NCI-H1417 (cell line): ENCODE data around the gene C1orf232.

Experiments used
- DNase-seq, 3 experiments: peaks; one replicate each; lab custom pipeline; 2025; lab: John Stamatoyannopoulos, UW

C1orf232 gene

DNA sequence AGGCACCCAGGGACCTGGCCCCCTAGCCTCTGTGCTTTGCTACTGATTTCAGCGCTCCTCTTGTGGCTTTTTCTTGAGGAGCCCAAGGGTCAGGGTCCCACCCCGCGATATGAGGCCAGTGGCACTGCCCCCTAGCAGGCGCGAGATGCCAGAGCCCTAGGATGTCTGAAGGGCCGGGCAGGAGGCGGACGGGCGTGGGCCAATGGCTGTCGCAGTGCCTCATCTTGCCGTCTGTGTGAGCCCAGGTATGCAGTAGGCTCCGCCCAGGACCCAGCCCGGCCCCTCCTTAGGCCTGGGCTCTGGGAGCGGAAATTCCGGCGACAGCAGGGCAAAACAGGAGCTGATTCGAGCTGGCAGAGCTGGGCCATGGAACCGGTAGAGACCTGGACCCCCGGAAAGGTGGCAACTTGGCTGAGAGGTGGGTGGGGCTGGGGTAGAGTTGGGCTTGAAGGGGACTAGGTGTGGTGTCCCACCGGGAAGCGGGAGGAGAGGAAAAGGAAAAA, 8.5 kb upstream of the C1orf232 start, which contains the start of gene CNKSR1:
Gene CNKSR1, plus strand, starts transcription at position 310 of the 503 bp plus-strand sequence. Its CDS starts 57 bp downstream, at position 367.
- peak in 1 of 3 experiments; percentile 48 for DNase-seq

DNA sequence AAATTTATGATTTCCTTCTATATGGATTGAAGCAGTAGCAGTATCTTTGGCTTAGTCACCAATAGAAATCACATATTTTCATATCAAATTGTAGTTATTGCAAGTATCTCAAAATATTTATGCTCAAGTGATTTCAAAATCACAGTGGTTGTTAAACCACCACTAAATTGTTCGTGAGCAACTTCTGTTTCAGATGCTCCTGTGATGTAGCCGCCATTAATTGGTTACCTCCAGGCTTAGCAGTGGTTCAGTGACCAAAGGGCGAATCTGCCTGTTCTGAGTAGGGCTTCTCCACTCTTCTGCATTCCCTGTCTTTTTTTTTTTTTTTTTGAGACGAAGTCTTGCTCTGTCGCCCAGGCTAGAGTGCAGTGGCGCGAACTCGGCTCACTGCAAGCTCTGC, 6.6 kb upstream of the C1orf232 start:
- DNase-seq, result no peak

DNA sequence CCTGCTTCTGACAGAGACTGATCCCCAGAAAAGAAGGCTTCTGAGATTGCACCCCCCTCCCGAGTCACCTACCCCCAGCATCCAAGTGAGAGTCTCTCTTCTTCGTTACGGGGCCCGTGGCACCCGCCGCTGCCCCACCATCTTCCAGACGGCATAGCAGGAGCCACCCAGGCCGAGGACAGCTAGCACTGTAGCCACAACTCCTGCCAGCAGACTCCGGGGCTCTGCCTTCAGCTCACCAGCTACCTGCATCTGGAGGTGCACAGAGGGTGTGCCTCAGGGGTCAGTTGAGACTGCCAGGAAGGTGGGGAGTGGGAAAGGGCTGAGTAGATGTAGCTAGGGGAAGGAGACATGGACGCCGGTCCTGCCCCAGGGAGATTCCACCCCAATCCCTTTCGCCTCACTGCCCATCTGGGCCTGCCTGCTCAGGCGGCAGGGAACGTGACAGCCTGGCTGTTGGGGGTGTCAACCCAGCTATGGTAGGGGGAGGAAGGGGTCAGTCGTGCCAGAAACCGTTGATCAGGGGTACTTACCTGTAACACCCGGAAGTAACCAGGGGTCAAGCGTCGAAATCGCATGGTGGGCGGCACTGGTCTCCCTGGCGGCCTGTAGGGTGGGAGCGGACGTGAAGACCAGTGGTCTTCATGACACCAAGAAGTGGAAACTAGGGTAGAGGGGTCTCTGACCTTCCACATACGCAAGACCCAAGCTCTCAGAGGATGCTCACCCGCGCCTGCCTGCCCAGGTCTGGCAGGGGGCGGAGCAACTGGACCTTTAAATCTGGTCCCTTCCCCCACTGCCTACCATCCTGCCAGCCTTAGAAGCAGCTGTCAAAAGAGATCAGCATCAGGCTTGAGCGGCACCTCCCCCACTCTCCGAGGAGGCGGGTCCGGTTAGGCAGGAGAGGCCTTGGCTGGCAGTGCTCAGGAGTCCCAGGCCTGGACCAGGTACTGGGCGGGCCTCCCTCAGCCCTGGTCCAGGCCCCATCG, 2.6 kb upstream of the C1orf232 start, which contains the start of gene ZNF593OS:
Gene ZNF593OS, minus strand, starts transcription at position 749 of the 989 bp plus-strand sequence. Its CDS starts 171 bp downstream, at position 578.
- no peak for DNase-seq

DNA sequence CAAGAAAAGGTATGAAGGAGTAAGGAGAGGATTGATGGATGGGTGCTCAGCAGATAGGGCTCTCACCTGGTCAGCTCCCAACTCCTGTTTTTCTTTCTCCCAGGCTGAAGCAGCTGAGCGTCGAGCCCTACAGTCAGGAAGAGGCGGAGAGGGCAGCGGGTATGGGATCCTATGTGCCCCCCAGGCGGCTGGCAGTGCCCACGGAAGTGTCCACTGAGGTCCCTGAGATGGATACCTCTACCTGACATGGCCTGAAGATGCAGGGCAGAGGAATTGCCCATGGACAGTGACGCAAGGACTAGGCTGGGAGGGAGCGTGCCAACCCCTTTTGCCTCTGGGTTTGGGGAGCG, 1.7 kb upstream of the C1orf232 start:
- DNase-seq, result peak in 1 of 3 experiments; percentile 29

DNA sequence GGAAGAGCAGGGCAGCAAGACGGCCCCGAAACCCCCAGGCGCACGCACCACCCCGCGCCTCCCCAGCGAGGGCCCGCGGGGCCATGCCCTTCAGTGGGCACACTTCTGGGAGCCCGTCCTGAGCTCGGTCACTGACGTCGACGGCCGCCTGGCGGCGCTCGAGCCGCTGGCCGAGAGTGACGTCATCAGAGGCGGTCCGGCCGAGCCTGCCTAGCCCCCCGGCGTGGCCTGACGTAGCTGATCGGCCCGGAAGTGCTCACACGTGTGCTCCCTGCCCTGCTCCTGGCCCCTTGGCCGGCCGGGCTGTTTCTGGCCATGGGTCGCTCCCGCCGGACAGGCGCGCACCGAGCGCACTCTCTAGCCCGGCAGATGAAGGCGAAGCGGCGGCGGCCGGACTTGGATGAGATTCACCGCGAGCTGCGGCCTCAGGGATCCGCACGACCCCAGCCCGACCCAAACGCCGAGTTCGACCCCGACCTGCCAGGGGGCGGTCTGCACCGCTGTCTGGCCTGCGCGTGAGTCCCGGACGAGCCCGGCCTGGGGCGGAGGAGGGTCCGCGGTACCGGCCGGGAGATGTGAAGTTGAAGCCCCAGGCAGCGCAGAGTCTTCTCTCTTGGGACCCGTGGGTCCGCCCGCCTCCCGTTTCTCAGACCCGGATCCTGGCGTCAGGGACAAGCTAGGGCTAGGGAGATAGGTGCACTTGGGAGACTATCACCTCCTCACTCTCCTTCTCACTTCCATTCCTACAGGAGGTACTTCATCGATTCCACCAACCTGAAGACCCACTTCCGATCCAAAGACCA, 1.1 kb upstream of the C1orf232 start, which contains the start of gene ZNF593:
Gene ZNF593, plus strand, starts transcription at position 240 of the 803 bp plus-strand sequence. Its CDS starts 76 bp downstream, at position 316.
- peak; percentile 81 to 86 (median 85) for DNase-seq

DNA sequence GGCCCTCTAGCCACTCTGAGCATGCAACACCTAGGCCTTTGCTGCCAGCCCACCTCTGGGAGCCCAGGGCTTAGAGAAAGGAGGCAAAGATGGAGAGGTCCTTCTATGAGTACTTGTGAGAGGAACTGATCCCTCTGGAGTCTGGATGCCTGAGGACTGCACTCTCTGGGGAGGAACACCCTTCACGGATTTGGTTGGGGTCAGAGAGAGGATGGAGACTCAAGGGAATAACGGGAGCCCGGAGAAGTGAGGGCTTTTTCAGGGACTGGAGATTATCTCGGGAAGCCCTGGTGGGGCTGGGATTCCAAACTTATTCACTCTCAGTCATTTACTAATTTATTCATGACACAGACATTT, 413 bp upstream of the C1orf232 start:
- no peak for DNase-seq

DNA sequence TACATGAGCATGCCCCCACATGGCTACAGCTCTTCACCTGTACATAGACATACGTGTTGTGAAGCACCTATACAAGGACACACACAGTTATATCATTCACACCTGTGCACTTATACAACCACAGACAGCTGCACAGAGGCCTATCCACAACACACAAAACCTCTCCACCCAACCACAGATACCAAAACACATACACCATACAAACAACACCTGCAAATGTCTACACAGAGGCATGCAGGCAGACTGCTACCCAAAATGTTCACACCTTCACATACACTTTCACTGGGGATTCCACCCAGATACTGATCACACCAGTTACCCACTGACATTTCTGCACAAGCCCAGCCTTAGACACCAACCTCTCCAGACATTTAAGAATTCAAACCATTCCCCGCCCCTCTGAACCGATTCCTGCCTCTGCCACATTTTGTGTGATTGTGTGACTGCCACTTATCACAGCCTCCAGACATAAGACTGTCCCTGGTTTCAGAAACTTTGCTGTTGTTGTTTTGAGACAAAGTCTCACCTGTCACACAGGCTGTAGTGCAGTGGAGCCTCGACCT, 2.0 kb downstream of the C1orf232 start:
- no peak for DNase-seq

DNA sequence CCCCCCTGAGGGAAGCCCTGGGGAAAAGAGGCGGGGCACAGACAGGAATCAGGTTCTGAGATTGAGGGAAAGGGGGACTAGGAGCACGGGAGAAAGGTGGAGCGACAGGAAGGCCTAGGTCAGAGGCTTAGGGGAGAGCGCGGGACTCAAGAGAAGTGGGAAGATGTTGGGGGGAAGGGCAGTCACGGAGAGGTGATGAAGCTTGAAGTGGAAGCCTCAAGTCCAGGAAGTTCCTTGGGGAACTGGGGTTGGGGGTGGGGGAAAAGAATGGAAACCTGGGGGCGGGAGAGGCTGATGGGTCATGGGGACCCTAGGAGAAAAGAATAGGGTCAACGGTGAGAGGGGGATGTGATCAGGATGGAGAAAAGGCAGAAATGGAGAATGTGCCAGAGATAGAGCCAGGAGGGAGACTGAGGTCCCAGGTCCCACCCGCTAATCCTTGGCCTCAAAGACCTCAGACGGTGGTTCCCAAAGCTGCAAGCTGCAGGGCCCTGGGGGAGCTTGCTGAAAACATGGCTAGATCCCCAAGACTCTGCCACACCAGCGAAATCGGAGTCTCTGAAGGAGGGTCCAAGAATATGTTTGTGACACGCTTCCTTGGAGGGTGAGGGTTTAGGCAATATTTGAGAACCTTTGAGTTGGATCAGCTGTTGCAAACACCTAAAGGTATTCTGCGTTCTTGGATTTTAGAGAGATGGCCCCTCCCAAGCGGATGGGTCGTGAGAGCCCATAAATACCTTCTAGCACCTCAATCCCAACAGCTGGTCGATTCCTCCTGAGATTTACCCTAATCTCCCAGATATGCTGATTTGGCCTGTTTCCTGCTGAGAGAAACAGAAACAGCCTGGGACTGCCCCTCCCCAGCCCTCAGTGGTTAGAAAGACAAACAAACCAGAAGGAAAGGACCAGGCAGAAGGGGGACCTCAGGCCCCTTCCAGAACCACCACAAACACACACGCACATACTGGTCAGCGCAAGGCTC, 3.6 kb downstream of the C1orf232 start:
- DNase-seq, result no peak

DNA sequence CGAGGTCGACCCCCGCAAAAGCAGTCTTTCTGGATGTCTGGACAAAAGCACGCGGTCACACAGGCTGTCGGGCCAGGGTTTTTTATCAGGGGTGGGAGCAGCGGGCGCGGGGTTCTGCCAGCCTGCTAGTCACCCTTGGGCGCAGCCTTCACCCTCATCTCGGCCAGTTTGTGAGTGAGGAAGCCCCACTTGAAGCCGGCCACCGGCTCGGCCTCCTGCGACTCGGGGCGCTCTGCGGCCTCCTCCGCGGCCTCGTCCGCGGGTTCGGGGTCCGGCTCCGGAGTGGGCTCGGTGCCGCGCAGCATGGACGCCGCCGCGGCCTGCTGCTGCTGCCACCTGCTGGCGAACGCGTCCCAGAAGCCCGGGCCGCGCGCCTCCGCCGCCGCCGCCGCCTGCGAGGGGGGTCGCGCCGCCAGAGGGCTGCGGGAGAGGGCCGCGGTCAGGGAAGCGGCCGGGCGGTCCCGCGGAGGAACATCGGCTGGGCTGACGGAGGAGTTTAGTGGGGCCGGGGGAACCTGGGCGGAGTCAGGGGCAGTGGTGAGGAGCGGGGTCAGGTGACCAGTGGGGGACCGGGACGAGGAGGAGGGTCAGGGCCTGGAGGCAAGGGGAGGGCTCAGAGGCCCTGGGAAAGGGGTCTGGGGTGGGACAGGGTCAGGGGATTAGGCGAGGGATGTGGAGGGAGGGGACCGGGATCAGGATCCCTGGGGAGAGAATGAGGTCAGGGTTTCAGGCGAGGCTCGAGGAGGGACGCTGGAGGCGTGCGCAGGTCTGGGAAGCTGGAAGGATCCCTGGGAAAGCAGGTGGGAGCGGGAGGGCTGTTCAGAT, 4.5 kb downstream of the C1orf232 start:
- DNase-seq, result peak; percentile 19 to 38 (median 34)

DNA sequence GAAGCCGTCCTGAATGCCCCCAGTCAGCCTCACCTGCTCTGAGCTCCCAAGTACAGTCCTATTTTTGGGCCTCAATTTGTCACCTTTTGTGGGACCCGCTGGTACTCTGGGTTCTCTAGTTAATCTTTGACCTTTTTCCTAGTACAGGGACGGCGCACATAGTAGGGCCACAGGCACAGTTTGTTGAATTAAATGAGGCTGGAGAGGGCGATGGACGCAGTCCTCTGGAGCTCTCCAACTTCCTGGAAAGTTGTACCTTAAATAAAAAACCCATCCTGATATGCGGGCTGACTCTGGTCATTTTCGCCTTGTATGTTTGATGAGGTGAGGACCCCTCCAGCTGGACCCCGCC, 5.1 kb downstream of the C1orf232 start:
- no peak for DNase-seq

DNA sequence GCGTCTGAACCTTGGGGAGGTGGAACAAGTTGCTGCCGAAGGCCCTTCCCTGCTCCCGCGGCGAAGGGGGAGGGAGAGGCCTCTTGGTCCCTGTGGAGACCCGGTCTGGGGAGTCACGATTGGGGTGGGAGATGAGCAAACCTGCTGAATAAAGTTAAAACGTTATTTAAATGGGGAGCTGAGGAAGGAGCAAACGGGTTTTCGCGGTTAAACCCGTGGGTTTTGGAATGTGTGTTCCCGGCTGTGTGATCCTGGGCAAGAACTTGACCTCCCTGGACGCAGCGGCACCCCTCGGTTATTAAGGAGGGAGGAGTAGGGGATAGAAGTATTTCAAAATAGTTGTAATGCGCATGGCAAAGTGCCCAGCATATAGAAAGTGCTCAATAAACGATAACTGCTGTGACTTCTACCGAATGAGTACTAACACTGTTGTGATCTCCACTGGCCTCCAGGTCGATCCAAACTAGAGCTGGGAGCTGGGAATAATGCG, 6.5 kb downstream of the C1orf232 start:
- DNase-seq, result no peak

DNA sequence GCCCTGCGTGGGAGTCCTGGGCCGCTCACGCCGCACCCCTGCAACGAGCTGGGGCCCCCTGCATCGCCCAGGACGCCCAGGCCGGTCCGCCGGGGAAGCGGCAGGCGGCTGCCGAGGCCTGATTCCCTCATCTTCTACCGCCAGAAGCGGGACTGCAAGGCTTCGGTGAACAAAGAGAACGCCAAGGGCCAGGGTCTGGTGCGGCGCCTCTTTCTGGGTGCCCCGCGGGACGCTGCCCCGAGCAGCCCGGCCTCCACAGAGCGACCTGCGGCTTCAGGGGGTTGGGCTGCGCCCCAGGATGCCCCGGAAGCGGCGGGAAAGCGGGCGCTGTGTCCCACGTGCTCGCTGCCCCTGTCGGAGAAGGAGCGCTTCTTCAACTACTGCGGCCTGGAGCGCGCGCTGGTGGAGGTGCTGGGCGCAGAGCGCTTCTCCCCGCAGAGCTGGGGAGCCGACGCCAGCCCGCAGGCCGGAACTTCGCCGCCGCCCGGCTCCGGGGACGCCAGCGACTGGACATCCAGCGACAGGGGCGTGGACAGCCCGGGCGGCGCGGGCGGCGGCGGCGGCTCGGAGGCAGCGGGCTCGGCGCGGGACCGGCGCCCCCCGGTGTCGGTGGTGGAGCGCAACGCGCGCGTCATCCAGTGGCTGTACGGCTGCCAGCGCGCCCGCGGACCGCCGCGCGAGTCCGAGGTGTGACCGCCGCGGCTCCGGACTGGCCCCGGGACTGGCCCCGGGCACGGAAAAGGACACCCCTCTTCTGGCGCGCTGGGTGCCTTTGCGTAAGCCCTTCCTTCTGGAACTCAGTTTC, 7.1 kb downstream of the C1orf232 start:
- peak; percentile 27 to 89 (median 78) for DNase-seq

DNA sequence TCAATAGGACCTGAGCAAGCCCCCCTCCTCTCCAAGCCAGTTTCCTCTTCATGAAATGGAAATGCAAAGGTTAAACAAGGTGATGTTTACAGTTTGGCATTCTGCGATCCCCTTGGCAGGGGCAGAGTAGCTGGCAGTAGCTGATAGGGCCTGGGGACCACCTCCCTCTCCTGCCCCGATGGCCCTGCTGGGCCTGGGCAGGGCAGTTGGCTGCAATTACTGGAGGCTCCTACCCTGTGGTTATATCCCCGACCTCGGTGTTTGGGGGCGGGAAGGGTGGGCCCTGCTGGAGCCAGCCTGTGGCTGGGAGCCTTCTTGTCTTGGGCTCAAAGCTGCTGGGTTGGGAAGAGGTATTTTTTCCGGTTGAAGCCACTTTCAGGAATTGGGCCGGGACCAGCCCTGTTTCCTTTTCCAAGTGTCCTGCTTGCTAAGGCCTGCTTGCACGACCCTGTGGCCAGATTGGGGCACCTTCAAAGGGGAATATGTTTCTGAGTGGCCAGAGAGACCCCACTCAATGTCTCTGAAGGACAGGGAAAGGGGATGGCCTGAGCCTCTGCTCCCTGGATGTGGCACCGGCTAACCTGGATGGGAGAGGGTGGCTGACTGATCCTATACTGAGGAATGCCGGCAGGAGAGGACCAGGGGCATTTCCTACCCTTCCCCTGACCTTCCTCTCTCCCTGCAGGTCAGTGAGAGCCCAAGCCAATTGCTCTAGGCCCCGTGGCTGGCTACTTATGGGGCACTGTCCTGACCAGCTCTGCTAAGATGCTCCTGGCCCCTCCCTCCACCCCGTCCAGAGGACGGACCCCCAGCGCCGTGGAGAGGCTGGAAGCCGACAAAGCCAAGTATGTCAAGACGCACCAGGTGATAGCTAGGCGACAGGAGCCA, 8.0 kb downstream of the C1orf232 start:
- DNase-seq, result no peak

DNA sequence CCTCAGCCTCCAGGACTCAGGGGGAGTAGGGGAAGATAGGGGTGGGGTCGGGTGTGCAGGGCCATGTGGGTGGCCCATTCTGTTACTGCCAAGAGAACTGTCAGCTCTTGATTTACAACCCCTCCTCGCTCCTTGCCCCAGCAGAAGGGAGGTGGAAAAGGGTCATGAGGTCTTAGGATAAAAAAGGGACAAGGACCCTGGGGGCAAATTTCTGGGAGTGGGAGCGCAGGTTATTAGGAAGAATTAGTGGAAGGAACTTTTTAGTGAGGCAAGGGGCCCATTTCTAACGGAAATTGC, 9.1 kb downstream of the C1orf232 start:
- DNase-seq, result no peak

DNA sequence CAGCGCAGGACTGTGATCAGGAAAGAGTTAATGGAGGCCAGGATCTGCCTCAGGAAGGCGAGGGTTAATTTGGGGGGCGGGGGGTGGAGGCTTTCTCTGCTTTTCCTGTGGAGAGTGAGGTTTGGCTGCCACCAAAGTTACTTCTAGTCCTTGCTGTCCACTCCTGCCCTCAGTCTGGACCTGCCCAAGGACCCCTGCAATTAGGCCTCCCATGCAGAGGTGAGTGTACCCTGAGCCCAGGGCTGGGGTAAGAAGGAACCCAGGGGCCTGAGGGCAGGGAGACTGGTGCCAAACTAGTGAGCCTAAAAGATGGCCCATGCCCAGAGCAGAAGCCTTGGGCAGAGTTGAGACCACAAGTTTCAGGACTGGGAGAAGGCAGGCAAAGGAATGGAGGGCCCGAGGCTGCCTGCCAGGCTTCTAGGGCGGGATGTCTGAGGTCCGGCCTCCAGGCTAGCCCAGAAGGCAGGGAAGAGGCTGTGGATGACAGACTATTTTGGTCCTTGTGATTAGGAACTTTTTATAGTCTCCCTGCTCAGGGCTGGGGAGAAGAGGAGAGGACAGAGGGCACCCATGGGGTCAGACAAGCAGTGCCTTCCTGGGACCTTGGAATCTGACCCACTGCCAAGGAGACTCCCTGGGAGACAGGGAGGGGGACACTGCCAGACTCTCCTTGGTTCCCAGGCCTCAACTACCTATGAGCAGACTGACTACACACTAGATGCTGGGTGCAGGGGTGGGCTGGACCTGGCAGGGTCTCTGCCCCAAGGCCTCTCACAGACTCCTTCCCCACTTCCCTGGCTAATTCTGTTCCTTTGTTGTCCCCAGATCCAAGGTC, 9.6 kb downstream of the C1orf232 start, which contains the start of gene FAM110D:
Gene FAM110D, plus strand, starts transcription at position 172 of the 835 bp plus-strand sequence. CDS start 2,213 bp downstream, outside the sequence.
- DNase-seq, result no peak

DNA sequence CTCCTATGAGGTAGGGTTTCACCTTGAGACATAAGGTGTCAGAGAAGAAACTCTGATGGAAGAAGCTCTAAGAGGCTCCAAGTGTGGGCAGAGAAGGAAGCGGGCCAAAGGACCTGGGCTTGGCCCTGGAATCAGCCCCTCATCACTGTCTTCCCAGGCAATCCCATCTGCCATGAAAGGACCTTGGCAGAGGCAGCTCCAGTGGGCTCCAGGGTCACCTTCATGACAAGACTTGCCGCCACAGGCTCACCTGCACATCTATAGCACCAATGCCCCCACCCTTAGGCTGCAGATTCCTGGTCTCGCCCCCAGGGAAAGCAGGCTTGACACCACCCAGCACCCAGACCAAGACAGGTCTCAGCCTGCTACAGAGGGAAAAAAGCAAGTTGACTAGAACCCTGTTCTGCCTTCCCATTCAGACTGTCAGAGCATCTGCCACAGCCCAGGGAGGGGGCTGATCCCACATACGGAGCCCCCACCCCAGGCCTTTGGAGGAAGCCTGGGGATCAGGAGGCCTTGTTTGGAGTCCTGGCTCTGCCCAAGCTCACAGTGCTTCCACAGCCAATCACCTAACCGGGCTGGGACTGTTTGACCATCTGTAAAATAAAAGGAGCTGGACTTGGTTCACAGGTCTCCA, 10.4 kb downstream of the C1orf232 start:
- no peak for DNase-seq
